Ishikawa (cell line): ENCODE data around the gene LATS2.

Experiments used
- CEBPB ChIP-seq: IDR thresholded peaks from 2 replicates; pipeline ENCODE4 v1.6.1; 2012
- CREB1 ChIP-seq: IDR thresholded peaks from 2 replicates; pipeline ENCODE4 v1.6.1; 2012; ENCODE audit warnings: low read depth
- EGR1 ChIP-seq: IDR thresholded peaks from 2 replicates; pipeline ENCODE4 v1.6.1; 2012
- EP300 ChIP-seq: IDR thresholded peaks from 2 replicates; pipeline ENCODE4 v1.6.1; 2012; ENCODE audit warnings: borderline replicate concordance
- FOXM1 ChIP-seq: IDR thresholded peaks from 2 replicates; pipeline ENCODE4 v1.6.1; 2012; ENCODE audit warnings: low read depth, borderline replicate concordance
- MAX ChIP-seq: IDR thresholded peaks from 2 replicates; pipeline ENCODE4 v1.6.1; 2012
- NFIC ChIP-seq: IDR thresholded peaks from 2 replicates; pipeline ENCODE4 v1.6.1; 2012
- RAD21 ChIP-seq: IDR thresholded peaks from 2 replicates; pipeline ENCODE4 v1.6.1; 2012; ENCODE audit warnings: low read depth
- REST ChIP-seq: IDR thresholded peaks from 2 replicates; pipeline ENCODE4 v1.6.1; 2012; ENCODE audit warnings: low read depth, mild to moderate bottlenecking
- TAF1 ChIP-seq: IDR thresholded peaks from 2 replicates; pipeline ENCODE4 v1.6.1; 2012; ENCODE audit warnings: low read depth, mild to moderate bottlenecking
- TCF12 ChIP-seq: IDR thresholded peaks from 2 replicates; pipeline ENCODE4 v1.6.1; 2012; ENCODE audit warnings: low read depth
- TEAD4 ChIP-seq: IDR thresholded peaks from 2 replicates; pipeline ENCODE4 v1.6.1; 2012
- USF1 ChIP-seq: IDR thresholded peaks from 2 replicates; pipeline ENCODE4 v1.6.1; 2012
- YY1 ChIP-seq: IDR thresholded peaks from 2 replicates; pipeline ENCODE4 v1.6.1; 2012; ENCODE audit warnings: low read depth
- ZBTB7A ChIP-seq: IDR thresholded peaks from 2 replicates; pipeline ENCODE4 v1.6.1; 2012; ENCODE audit warnings: low read depth

Gene LATS2

GRCh38 chr13:20945952-20946383 lies 115.4 kb downstream of the LATS2 start:
- TF ChIP-seq YY1 = no peak
- no peak for TF ChIP-seq TAF1

- TF ChIP-seq TEAD4 (no peak), TCF12 (no peak)
Measured at GRCh38 chr13:20942938-20943559, 118.3 kb downstream of the LATS2 start.

GRCh38 chr13:20940083-20940482 lies 121.3 kb downstream of the LATS2 start:
- TF ChIP-seq MAX (no peak), TEAD4 (no peak), EGR1 (no peak), YY1 (no peak), FOXM1 (no peak), EP300 (no peak), NFIC (no peak), ZBTB7A (no peak), RAD21 (no peak), TAF1 (no peak), USF1 (no peak), CEBPB (no peak)

- TF ChIP-seq FOXM1 = no peak
- TF ChIP-seq TEAD4 = no peak
- no peak for TF ChIP-seq CREB1
- TF ChIP-seq REST = no peak
- no peak for TF ChIP-seq ZBTB7A
- TF ChIP-seq EP300 = no peak
- no peak for TF ChIP-seq MAX
Measured at GRCh38 chr13:20939662-20940061, 121.7 kb downstream of the LATS2 start.

GRCh38 chr13:20938302-20938701 lies 123.1 kb downstream of the LATS2 start:
- TF ChIP-seq ZBTB7A (no peak), NFIC (no peak), TAF1 (no peak), CEBPB (no peak)

GRCh38 chr13:20927596-20928257 lies 133.7 kb downstream of the LATS2 start:
- no peak for TF ChIP-seq RAD21
- no peak for TF ChIP-seq TCF12
- TF ChIP-seq CREB1 = no peak
- no peak for TF ChIP-seq YY1
- no peak for TF ChIP-seq MAX
- no peak for TF ChIP-seq EP300
- TF ChIP-seq NFIC = no peak
- TF ChIP-seq ZBTB7A = no peak
- no peak for TF ChIP-seq TEAD4
- TF ChIP-seq TAF1 = no peak
- TF ChIP-seq CEBPB = no peak
- TF ChIP-seq FOXM1 = no peak
- no peak for TF ChIP-seq USF1
- TF ChIP-seq EGR1 = no peak
- no peak for TF ChIP-seq REST
